Measurements from ENCODE around the gene RMDN2.
"Not testable (repeated sequence)": the region's sequence is repeated elsewhere in the genome, so short reads cannot be mapped to it uniquely, and the experiment has no call there.

RMDN2 gene

DNA sequence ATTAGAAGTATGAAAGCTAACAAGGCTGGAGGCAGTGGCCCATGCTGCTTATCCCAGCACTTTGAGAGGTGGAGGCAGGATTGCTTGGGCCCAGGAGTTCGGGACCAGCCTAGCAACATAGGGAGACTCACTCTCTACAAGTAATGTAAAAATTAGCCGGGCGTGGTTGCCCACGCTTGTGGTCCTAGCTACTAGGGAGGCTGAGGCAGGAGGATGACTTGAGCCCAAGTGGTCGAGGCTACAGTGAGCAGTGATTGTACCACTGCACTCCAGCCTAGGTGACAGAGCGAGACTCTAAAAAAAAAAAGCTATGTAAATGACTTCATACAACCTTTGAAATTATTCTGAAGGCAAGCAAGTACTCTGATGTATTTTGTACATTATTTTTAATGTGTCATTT, 1.5 kb downstream of the RMDN2 start:
- DNase-seq (ENCODE audit: low read depth), result no peak
- H3K4me3 ChIP-seq (replicated peaks; ENCODE audit: low read depth, low read length), result no peak overlapping the region
- TF ChIP-seq, protein P1, sequence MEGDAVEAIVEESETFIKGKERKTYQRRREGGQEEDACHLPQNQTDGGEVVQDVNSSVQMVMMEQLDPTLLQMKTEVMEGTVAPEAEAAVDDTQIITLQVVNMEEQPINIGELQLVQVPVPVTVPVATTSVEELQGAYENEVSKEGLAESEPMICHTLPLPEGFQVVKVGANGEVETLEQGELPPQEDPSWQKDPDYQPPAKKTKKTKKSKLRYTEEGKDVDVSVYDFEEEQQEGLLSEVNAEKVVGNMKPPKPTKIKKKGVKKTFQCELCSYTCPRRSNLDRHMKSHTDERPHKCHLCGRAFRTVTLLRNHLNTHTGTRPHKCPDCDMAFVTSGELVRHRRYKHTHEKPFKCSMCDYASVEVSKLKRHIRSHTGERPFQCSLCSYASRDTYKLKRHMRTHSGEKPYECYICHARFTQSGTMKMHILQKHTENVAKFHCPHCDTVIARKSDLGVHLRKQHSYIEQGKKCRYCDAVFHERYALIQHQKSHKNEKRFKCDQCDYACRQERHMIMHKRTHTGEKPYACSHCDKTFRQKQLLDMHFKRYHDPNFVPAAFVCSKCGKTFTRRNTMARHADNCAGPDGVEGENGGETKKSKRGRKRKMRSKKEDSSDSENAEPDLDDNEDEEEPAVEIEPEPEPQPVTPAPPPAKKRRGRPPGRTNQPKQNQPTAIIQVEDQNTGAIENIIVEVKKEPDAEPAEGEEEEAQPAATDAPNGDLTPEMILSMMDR (IDR thresholded peaks at IDR 0.05; ENCODE audit: low read length, missing control alignments), result no peak

DNA sequence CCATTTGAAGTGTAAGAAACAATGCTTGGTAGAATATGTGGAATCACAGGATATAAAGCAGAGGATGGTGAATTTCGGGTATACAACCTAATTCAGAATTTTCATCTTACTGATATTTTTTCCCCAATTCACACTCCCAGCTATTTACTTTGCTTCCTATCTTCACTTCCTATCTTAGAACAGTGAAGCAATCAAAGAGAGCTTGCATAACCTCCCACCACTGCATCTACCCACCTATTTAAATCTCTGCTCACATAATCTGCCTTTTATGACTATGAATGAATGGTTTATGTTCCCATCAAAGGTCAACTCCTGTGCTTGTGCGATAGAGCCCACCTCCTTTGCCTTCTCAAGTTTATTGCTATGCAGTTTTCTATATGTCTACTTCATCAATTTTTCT, 3.3 kb downstream of the RMDN2 start:
- no peak overlapping the region for H3K4me3 ChIP-seq (replicated peaks; ENCODE audit: low read depth, low read length)
- peak; percentile 24 for DNase-seq (ENCODE audit: low read depth)

DNA sequence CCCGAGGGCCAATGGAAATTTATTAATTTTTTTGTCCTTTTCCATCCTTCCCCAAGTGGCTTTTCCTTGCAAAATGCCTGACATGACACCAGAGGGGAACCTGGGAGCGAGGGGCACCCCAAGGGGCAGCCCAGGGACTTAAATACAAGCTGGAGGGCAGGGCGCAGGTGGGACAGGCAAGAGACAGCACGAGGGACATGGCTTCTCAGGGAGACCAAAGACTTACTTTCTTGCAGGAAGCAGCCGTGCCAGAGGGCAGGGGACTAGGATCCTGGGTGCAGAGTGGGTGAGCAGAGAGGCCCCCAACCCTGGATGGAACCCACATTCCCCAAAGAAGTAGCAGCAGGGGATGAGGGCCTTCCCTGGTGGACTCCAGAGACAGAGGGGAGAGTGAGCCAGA, 5.3 kb downstream of the RMDN2 start:
- not testable (repeated sequence) for DNase-seq (ENCODE audit: low read depth); H3K4me3 ChIP-seq (replicated peaks; ENCODE audit: low read depth, low read length)

More for the DNA sequence above, 3.3 kb downstream of the RMDN2 start:
- TF ChIP-seq, protein P1 (IDR thresholded peaks at IDR 0.05; ENCODE audit: low read length, missing control alignments), result no peak

DNA sequence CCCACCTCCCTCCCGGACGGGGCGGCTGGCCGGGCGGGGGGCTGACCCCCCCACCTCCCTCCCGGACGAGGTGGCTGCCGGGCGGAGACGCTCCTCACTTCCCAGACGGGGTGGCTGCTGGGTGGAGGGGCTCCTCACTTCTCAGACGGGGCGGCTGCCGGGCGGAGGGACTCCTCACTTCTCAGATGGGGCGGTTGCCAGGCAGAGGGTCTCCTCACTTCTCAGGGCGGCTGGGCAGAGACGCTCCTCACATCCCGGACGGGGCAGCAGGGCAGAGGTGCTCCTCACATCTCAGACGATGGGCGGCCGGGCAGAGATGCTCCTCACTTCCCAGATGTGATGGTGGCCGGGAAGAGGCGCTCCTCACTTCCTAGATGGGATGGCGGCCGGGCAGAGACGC, 7.8 kb downstream of the RMDN2 start:
- not testable (repeated sequence) for H3K4me3 ChIP-seq (replicated peaks; ENCODE audit: low read depth, low read length); DNase-seq (ENCODE audit: low read depth)

DNA sequence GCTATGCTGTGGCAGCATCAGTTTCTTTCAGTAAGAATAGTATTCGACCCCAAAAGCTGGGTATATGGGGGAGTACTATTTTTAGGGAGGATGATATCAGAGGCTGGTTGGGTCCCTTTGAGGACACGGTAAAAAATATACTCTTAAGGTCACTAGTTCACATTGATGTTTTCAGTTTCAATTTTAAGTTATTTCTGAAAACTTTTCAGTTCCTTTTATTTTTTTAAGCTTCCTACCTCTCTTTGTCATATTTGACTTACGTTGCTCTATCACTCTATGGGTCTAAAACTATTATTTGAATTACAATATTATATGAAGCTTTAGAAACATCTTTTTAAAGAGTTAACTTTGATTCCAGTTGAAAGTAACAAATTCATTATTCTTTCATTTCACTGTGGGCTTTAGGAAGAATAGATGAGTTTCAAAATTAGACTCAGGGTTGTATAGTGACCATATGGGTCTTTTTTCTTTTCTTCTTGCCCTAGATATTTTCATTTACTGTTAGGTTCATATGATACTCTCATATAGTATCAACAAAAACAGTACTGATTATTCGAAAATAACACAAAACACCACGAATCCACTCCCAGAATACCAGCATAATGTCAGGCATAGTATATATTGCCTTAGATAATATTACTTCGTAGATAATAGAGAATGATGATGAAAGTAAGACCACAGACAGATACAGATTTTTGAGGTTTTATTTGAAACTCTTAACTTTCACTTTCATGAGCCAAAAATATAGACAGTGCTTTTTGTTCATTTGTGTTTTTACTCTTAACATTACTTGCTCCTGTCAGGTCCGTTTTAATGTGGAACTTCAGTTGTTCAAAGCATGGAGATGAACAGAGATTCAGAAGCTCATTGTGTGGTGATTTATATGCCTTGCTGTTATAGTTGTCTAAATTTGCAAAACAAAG, 9.8 kb downstream of the RMDN2 start:
- TF ChIP-seq, protein P1 (IDR thresholded peaks at IDR 0.05; ENCODE audit: low read length, missing control alignments), result no peak
- DNase-seq (ENCODE audit: low read depth), result no peak
- no peak overlapping the region for H3K4me3 ChIP-seq (replicated peaks; ENCODE audit: low read depth, low read length)

DNA sequence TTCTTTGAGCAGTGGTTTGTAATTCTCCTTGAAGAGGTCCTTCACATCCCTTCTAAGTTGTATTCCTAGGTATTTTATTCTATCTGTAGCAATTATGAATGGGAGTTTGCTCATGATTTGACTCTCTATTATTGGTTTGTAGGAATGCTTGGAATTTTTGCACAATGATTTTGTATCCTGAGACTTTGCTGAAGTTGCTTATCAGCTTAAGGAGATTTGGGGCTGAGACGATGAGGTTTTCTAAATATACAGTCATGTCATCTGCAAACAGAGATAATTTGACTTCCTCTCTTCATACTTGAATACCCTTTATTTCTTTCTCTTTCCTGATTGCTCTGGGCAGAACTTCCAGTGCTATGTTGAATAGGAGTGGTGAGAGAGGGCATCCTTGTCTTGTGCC, 12.5 kb downstream of the RMDN2 start:
- H3K4me3 ChIP-seq (replicated peaks; ENCODE audit: low read depth, low read length), result not testable (repeated sequence)
- peak; percentile 17 for DNase-seq (ENCODE audit: low read depth)

DNA sequence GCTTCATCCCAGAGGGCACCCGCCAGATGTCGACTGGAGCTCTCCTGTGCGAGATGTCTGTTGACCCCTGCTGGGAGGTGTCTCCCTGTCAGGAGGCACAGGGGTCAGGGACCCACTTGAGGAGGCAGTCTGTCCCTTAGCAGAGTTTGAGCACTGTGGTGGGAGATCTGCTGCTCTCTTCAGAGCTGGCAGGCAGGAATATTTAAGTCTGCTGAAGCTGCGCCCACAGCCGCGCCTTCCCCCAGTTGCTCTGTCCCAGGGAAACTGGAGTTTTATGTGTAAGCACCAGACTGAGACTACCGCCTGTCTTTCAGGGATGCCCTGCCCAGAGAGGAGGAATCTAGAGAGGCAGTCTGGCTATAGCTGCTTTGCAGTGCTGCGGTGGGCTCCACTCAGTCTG, 16.2 kb downstream of the RMDN2 start:
- DNase-seq (ENCODE audit: low read depth), result not testable (repeated sequence)

DNA sequence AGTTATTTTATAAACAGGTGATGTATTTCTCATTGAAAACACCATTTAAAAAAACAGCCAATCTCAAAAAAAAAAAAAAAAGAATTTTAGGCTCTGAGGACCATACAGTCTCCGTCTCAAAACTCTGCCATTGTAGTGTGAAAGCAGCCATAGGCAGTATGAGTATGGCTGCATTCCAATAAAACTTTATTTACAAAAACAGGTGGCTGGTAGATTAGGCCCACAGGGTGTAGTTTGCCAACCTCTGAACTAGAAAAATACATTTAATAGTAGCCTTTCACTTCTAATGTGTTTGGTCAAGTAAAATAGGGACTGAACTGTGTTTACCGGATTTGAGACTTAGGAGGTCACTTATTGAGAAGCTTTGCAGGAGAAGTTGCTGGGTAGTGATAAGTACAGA, 19.2 kb downstream of the RMDN2 start:
- DNase-seq (ENCODE audit: low read depth), result no peak
- TF ChIP-seq, protein P1 (IDR thresholded peaks at IDR 0.05; ENCODE audit: low read length, missing control alignments), result no peak
- H3K4me3 ChIP-seq (replicated peaks; ENCODE audit: low read depth, low read length), result no peak overlapping the region

More for the DNA sequence above, 16.2 kb downstream of the RMDN2 start:
- not testable (repeated sequence) for H3K4me3 ChIP-seq (replicated peaks; ENCODE audit: low read depth, low read length)

DNA sequence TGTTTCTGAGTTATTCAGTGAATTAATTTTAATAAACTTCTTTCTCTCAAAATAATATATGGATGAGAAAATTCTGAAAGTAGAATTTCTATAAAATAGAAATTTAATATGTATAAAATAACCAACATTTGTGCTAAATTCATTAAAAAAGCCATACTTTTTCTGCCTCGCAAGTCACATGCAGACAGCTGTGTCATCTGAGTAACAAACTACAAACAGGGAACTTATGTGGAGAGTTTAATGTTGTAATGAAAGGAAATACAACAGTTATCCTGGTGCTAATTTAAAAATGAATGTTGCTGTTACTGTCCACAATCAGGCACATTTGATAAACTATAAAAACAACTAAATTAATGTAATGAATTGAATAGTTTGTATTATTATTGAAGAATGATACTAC, 22.2 kb downstream of the RMDN2 start:
- TF ChIP-seq, protein P1 (IDR thresholded peaks at IDR 0.05; ENCODE audit: low read length, missing control alignments), result no peak
- no peak for DNase-seq (ENCODE audit: low read depth)
- H3K4me3 ChIP-seq (replicated peaks; ENCODE audit: low read depth, low read length), result no peak overlapping the region

DNA sequence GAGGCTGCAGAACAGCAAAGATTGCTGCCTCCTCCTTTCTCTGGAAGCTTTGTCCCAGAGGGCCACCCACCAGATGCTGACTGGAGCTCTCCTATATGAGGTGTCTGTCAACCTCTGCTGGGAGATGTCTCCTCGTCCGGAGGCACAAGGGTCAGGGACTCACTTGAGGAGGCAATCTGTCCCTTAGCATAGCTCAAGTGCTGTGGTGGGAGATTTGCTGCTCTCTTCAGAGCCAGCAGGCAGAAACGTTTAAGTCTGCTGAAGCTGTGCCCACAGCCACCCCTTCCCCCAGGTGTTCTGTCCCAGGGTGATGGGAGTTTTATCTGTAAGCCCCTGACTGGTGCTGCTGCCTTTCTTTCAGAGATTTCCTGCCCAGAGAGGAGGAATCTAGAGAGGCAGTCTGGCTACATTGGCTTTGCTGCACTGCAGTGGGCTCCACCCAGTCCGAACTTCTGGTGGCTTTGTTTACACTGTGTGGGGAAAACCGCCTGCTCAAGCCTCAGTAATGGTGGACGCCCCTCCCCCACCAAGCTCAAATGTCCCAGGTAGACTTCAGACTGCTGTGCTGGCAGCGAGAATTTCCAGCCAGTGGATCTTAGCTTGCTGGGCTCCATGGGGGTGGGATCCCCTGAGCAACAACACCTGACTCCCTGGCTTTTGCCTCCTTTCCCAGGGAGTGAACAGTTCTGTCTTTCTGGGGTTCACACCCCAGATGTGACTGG, 37.1 kb downstream of the RMDN2 start:
- H3K4me3 ChIP-seq (replicated peaks; ENCODE audit: low read depth, low read length); DNase-seq (ENCODE audit: low read depth): not testable (repeated sequence)

DNA sequence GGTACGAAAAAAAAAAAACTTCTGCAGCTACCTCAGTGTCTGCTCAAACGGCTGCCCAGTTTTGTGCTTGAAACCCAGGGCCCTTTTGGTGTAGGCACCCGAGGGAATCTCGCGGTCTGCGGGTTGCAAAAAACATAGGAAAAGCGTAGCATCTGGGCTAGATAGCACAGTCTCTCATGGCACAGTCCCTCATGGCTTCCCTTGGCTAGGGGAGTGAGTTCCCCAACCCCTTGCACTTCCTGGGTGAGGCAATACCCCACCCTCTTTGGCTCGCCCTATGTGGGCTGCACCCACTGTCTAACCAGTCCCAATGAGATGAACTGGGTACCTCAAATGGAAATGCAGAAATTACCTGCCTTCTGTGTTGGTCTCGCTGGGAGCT, 37.6 kb downstream of the RMDN2 start:
- not testable (repeated sequence) for DNase-seq (ENCODE audit: low read depth); H3K4me3 ChIP-seq (replicated peaks; ENCODE audit: low read depth, low read length)

DNA sequence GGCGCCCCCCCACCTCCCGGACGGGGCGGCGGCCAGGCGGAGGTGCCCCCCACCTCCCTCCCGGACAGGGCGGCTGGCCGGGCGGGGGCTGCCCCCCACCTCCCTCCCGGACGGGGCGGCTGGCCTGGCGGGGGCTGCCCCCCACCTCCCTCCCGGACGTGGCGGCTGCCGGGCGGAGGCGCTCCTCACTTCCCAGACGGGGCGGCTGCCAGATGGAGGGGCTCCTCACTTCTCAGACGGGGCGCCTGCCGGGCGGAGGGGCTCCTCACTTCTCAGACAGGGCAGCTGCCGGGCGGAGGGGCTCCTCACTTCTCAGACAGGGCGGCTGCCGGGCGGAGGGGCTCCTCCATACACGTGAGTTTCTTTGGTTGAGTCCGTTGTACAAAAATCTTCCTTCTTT, 38.8 kb downstream of the RMDN2 start:
- not testable (repeated sequence) for DNase-seq (ENCODE audit: low read depth); H3K4me3 ChIP-seq (replicated peaks; ENCODE audit: low read depth, low read length)

All from fibroblast of pulmonary artery (primary cell).